Thyroid gland (tissue), 4 donors: Measurements from ENCODE around the gene NPHS1.
"Not testable (repeated sequence)": the region's sequence is repeated elsewhere in the genome, so short reads cannot be mapped to it uniquely, and the experiment has no call there.

Experiments
- POLR2A ChIP-seq, 2 donors: fragments of 450-650 bp; IDR thresholded peaks; one replicate each; pipeline ENCODE4 v1.6.1; 2017; ENCODE audit warnings: antibody characterized with exemption in 2 of 2, mild to moderate bottlenecking in 2 of 2, moderate library complexity in 1 of 2
- TF ChIP-seq, protein P1 (sequence below), 6 experiments: fragments of 200-600 bp in 3 of 6; fragments of 450-650 bp in 3 of 6; sonication (generic) in 3 of 6; IDR thresholded peaks; one replicate each; pipeline ENCODE4 v1.5.1; 2016 to 2019; ENCODE audit warnings: antibody characterized with exemption in 6 of 6, mild to moderate bottlenecking in 2 of 6, inconsistent platforms in 1 of 6, moderate library complexity in 1 of 6

DNA sequence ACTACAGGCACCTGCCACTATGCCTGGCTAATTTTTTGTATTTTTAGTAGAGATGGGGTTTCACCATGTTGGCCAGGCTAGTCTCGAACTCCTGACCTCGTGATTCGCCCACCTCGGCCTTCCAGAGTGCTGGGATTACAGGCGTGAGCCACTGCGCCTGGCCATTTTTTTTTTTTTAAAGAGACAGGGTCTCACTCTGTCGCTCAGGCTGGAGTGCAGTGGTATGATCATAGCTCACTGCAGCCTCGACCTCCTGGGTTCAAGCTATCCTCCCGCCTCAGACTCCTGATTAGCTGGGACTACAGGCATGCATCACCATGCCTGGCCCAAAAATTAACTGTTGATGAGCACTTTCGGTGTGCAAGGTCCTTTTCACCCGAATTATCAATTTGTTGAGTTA is 16.2 kb downstream of the NPHS1 start:
- TF ChIP-seq, protein P1, sequence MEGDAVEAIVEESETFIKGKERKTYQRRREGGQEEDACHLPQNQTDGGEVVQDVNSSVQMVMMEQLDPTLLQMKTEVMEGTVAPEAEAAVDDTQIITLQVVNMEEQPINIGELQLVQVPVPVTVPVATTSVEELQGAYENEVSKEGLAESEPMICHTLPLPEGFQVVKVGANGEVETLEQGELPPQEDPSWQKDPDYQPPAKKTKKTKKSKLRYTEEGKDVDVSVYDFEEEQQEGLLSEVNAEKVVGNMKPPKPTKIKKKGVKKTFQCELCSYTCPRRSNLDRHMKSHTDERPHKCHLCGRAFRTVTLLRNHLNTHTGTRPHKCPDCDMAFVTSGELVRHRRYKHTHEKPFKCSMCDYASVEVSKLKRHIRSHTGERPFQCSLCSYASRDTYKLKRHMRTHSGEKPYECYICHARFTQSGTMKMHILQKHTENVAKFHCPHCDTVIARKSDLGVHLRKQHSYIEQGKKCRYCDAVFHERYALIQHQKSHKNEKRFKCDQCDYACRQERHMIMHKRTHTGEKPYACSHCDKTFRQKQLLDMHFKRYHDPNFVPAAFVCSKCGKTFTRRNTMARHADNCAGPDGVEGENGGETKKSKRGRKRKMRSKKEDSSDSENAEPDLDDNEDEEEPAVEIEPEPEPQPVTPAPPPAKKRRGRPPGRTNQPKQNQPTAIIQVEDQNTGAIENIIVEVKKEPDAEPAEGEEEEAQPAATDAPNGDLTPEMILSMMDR (IDR thresholded peaks at IDR 0.05): not testable (repeated sequence)
- not testable (repeated sequence) for TF ChIP-seq POLR2A (IDR thresholded peaks at IDR 0.05)
